GM12872 (cell line): ENCODE data around the gene HORMAD2.

ENCODE experiments used
- TF ChIP-seq, protein P1 (sequence below): IDR thresholded peaks from 3 replicates; pipeline ENCODE4 v1.5.1; 2011; ENCODE audit warnings: low read depth, mild to moderate bottlenecking, low read length, moderate library complexity; ENCODE audit not compliant: insufficient read depth

Gene HORMAD2

DNA sequence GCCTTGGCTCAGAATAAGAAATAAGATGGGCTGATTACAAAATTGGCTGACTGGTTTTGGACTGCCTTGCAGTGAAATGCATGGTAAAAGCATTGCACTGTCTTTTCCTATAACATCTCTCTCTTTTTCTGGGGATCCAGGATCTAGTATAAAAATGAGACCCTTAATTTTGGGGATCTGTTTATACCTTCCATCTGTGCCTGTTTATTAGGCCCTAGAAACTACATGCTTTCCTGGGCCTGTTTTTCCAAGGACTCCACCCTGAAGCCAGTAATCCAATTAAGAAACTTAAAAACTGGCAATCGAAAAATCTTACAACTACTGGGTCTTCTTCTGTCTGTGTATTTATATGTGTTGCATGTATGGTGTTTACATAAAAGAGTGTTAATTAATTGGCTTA is 14.5 kb downstream of the HORMAD2 start:
- TF ChIP-seq, protein P1, sequence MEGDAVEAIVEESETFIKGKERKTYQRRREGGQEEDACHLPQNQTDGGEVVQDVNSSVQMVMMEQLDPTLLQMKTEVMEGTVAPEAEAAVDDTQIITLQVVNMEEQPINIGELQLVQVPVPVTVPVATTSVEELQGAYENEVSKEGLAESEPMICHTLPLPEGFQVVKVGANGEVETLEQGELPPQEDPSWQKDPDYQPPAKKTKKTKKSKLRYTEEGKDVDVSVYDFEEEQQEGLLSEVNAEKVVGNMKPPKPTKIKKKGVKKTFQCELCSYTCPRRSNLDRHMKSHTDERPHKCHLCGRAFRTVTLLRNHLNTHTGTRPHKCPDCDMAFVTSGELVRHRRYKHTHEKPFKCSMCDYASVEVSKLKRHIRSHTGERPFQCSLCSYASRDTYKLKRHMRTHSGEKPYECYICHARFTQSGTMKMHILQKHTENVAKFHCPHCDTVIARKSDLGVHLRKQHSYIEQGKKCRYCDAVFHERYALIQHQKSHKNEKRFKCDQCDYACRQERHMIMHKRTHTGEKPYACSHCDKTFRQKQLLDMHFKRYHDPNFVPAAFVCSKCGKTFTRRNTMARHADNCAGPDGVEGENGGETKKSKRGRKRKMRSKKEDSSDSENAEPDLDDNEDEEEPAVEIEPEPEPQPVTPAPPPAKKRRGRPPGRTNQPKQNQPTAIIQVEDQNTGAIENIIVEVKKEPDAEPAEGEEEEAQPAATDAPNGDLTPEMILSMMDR, result no peak

DNA sequence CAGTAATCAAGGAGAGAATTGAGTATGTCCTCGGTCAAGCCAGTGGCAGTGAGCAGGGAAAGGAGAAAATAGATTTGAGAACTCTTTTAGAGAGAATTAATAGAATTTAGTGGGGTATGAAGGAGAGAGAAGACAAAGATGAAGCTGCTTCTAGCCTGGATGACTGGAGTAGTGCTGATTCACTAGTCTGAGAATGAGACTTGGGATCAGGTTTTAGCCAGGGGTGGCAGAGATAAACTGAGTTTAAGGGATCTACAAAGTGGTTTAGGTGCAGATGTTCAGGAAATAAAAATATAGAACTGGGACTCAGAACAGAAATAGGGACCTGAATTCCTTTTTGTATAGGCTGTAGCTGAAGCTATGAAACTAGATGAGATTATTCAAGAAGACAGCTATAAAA is 17.6 kb downstream of the HORMAD2 start:
- TF ChIP-seq, protein P1, result no peak

DNA sequence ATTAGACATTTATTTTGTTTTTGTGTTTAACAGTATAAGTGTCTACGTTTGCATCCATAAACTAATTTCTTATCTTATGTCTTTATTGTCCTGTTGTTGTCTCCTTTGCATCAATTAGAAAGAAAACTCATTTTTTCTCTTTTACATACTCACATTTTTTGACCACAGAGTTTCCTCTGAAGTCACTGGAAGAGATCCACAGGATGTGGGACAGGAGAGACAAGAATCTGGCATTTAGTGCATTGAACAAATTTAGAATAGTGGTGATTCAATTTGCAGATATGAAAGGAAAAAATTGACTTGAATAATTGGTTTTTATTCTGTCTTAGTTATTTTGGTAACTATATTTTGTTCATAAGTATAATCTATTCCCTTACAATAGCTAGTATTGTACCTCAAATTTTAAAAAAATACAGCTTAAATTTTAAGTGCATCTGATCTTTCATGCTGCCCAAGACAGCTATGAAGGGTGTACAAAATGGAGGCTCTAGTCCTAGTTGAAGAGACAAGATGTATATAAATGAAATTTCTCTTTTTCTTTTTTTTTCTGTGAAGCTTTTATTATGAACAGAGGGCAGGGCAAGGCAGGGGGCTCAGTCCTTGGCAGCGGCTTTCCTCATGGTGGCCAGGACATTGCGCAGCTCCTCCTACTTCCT is 24.4 kb downstream of the HORMAD2 start:
- TF ChIP-seq, protein P1, result no peak

DNA sequence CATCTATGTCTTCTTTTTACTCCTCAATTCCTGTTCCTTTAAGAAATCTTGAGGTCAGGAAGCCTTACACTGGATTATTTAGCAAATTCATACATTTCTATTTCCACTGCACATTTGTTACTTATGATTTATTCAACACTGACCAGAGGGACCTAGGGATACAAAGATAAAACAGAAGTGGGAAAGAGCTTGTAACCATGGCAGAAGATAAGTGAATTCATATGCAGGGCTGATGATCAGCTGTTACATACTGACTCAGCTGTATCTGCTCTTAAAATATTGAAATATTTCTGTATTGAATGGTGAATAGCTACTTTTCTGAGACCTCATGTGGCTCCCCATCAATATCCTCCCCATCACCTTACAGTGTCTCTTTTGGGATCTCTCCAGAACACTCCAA is 25.2 kb downstream of the HORMAD2 start:
- TF ChIP-seq, protein P1, result no peak

DNA sequence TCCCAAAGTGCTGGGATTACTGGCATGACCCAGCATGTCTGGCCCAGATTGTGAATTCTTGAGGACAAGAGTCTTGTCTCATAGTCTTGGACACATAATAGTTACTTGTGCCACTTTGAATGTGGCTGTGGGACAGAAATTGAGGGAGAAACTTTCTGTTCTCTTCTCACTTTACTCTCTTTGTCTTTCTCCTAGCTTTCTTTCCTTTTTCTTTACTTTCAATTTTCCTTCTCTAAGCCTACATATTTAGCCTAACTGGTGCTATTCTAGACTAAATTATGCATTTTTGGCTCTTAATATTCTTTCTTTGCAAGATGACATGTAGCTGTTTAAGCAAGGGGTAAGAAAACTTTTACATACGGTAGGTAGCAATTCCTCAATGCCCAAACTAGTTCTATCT is 33.2 kb downstream of the HORMAD2 start:
- TF ChIP-seq, protein P1, result no peak

DNA sequence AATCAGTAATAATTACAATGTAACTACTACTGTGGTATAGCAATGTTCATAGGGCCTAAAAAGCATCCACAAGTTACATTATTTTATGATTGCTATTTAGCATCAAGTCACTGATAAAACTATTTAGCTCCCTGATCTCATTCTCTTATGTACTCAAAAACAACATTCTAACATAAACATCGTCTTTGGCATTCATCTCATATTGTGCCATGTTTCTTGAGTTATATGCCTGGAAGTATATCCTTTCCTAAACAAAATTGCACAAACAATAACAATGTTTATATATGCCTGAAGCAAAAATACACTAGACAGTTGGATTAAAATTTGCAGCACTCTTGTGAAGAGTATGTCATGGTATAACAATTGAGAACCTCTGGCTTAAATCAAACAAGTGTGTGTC is 34.1 kb downstream of the HORMAD2 start:
- TF ChIP-seq, protein P1, result no peak

DNA sequence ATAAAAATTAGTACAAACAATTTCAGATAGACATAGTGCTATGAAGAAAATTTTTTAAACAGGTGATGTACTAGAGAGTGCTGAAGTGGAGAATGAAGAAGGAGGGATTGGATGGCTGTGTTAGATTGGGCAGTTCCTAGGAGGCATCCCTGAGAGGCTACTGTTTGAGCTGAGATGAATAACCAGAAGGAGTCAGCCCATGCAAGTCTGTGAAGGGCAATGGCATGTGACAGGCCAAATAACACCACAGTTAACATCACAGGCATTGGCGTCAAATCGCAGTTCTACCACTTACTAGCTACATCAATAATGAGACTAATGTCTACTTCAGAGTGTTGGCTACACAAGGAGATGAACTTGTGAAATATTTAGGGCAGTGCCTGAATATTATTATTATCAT is 35.4 kb downstream of the HORMAD2 start:
- TF ChIP-seq, protein P1, result no peak
